ENCODE results near the gene CD79A.

DNA sequence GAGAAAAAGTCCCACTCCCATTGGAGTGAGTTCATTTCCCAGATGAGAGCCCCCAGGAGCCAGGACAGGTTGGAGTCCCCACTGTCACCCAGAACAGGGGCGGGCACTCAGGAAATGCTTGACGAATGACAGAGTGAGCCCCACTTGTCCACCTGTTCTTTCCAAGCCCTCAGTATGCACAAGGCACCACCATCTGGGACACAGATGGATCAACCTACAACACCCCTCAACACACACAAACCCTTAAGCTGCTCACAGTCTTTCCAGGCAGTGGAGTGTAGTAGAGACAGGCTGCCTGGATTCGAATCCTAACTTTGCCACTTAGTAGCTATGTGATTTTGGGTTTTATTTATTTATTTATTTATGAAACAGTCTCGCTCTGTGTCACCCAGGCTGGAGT lies 13.9 kb downstream of the CD79A start:
- TF ChIP-seq, protein P1, sequence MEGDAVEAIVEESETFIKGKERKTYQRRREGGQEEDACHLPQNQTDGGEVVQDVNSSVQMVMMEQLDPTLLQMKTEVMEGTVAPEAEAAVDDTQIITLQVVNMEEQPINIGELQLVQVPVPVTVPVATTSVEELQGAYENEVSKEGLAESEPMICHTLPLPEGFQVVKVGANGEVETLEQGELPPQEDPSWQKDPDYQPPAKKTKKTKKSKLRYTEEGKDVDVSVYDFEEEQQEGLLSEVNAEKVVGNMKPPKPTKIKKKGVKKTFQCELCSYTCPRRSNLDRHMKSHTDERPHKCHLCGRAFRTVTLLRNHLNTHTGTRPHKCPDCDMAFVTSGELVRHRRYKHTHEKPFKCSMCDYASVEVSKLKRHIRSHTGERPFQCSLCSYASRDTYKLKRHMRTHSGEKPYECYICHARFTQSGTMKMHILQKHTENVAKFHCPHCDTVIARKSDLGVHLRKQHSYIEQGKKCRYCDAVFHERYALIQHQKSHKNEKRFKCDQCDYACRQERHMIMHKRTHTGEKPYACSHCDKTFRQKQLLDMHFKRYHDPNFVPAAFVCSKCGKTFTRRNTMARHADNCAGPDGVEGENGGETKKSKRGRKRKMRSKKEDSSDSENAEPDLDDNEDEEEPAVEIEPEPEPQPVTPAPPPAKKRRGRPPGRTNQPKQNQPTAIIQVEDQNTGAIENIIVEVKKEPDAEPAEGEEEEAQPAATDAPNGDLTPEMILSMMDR (IDR thresholded peaks at IDR 0.05), result no peak
- TF ChIP-seq POLR2A (IDR thresholded peaks at IDR 0.05), result no peak

Measured in esophagus squamous epithelium (tissue), 4 donors.